Spinal cord (tissue), 10 donors: ENCODE results near the gene PCDHA9. TPM values are rescaled to one million over a fixed set of nuclear protein-coding genes. Genes with fewer than 3 reads are reported as not detected.
"Not testable (repeated sequence)": the region's sequence is repeated elsewhere in the genome, so short reads cannot be mapped to it uniquely, and the experiment has no call there.

Experiments
- DNase-seq, 6 donors: peaks; one replicate each; pipeline versions ENCODE4 v3.0.0 to v3.0.0-alpha.2; 2013 to 2015; ENCODE audit warnings: low spot score in 6 of 6, low read depth in 4 of 6
- H3K27ac ChIP-seq: one replicate; pipeline ENCODE4 v1.5.1; 2013; ENCODE audit warnings: low read depth, low read length, control low read depth
- H3K27me3 ChIP-seq: one replicate; pipeline ENCODE4 v1.6.1; 2013; ENCODE audit warnings: low read length; ENCODE audit not compliant: control insufficient read depth, insufficient read depth
- H3K36me3 ChIP-seq: one replicate; pipeline ENCODE4 v1.6.1; 2013; ENCODE audit warnings: low read length; ENCODE audit not compliant: control insufficient read depth, insufficient read depth
- H3K4me1 ChIP-seq: one replicate; pipeline ENCODE4 v1.6.1; 2013; ENCODE audit warnings: low read length; ENCODE audit not compliant: control insufficient read depth, insufficient read depth
- H3K4me3 ChIP-seq: one replicate; pipeline ENCODE4 v1.5.1; 2013; ENCODE audit warnings: low read depth, low read length, control low read depth
- H3K9me3 ChIP-seq: one replicate; pipeline ENCODE4 v1.6.1; 2013; ENCODE audit warnings: low read length; ENCODE audit not compliant: control insufficient read depth, insufficient read depth
- WGBS: methylation state at CpG from one replicate; pipeline ENCODE4 v1.1.5; 2013; ENCODE audit warnings: missing lambda C conversion rate; ENCODE audit not compliant: insufficient coverage; 5-methylcytosine and 5-hydroxymethylcytosine counted together
- polyA plus RNA-seq, 2 donors: library from polyadenylated mRNA; unstranded; fragments of 120-200 nt; gene quantifications; one replicate each; pipeline ENCODE4 v1.2.1, GENCODE V29; 2013; ENCODE audit not compliant: insufficient read length in 2 of 2
- total RNA-seq, 2 donors: library from RNA; depleted of rRNA in 1 of 2; stranded (reverse); fragments of 120-200 nt in 1 of 2; fragments of >200 nt in 1 of 2; gene quantifications; one replicate each; pipeline versions ENCODE4 v1.2.3 to v1.2.4, GENCODE V29; 2013 to 2014
- donor health status: healthy.

The PCDHA9 gene
- total and polyA plus RNA-seq, 4 donors = 0.11 to 4.1 (median 2.3) TPM

- peaks cover 17% of the 10 kb centered on the region for H3K36me3 ChIP-seq
- peaks cover 16% of the 10 kb centered on the region for H3K9me3 ChIP-seq
- peak in 1 of 6 donors; percentile 8 for DNase-seq
- not testable (repeated sequence) for H3K4me3 ChIP-seq, H3K27ac ChIP-seq, H3K4me1 ChIP-seq, H3K27me3 ChIP-seq
- WGBS = 14% methylated on average over 23 of the region's 38 CpGs
Observed at GRCh38 chr5:140834439-140835008, 13.7 kb upstream of the PCDHA9 start.

- 33% methylated on average over 103 of the region's 103 CpGs for WGBS
- H3K36me3 ChIP-seq = peaks cover 10% of the 10 kb centered on the region
- no peaks in the 10 kb centered on the region for H3K27me3 ChIP-seq
- H3K9me3 ChIP-seq = peaks cover 13% of the 10 kb centered on the region
- DNase-seq = no peak
- H3K27ac ChIP-seq = no peak overlapping the region
- H3K4me3 ChIP-seq = no peak overlapping the region
- no peaks in the 10 kb centered on the region for H3K4me1 ChIP-seq
Observed at GRCh38 chr5:140835622-140836510, 12.3 kb upstream of the PCDHA9 start.

GRCh38 chr5:140840978-140841962, 6.9 kb upstream of the PCDHA9 start, which contains the start of gene PCDHA8:
PCDHA8 (plus strand) TSS chr5:140841187; CDS start chr5:140841322, 135 bp downstream.
- Histone ChIP-seq H3K4me3 (no peak within 1 kb of the TSS), H3K4me1 (no peaks in the 10 kb centered on the region), H3K36me3 (peaks cover 2% of the 10 kb centered on the region), H3K27me3 (no peaks in the 10 kb centered on the region), H3K27ac (no peak within 1 kb of the TSS), H3K9me3 (peaks cover 4% of the 10 kb centered on the region)
- DNase-seq = peak in 1 of 6 donors; percentile 38
- 24% methylated on average over 42 of the region's 47 CpGs for WGBS

- no peak overlapping the region for H3K4me3 ChIP-seq
- no peaks in the 10 kb centered on the region for H3K4me1 ChIP-seq
- peaks cover 3% of the 10 kb centered on the region for H3K9me3 ChIP-seq
- H3K36me3 ChIP-seq = no peaks in the 10 kb centered on the region
- no peak overlapping the region for H3K27ac ChIP-seq
- 38% methylated on average over 86 of the region's 87 CpGs for WGBS
- DNase-seq = no peak
- H3K27me3 ChIP-seq = no peaks in the 10 kb centered on the region
Observed at GRCh38 chr5:140842798-140843733, 5.1 kb upstream of the PCDHA9 start.

- not testable (repeated sequence) for H3K27me3 ChIP-seq, DNase-seq, H3K36me3 ChIP-seq, H3K27ac ChIP-seq, H3K4me3 ChIP-seq, H3K4me1 ChIP-seq, H3K9me3 ChIP-seq
- WGBS = 36% methylated on average over 101 of the region's 101 CpGs
Observed at GRCh38 chr5:140849831-140850634, 1.9 kb downstream of the PCDHA9 start.

- WGBS = 16% methylated on average over 26 of the region's 44 CpGs
- Histone ChIP-seq H3K36me3 (peaks cover 2% of the 10 kb centered on the region), H3K9me3 (peaks cover 2% of the 10 kb centered on the region), H3K4me1 (no peaks in the 10 kb centered on the region), H3K4me3 (peak within 1 kb of the TSS; percentile 9), H3K27me3 (no peaks in the 10 kb centered on the region), H3K27ac (no peak within 1 kb of the TSS)
- DNase-seq = peak in 3 of 6 donors; percentile 19 to 55 (median 52)
Observed at GRCh38 chr5:140855772-140856674, 7.8 kb downstream of the PCDHA9 start, which contains the start of gene PCDHA10. PCDHA10 (plus strand) TSS chr5:140855897; CDS start chr5:140856049, 152 bp downstream.

- peaks cover 9% of the 10 kb centered on the region for H3K9me3 ChIP-seq
- H3K27ac ChIP-seq = no peak overlapping the region
- no peaks in the 10 kb centered on the region for H3K4me1 ChIP-seq
- DNase-seq = no peak
- H3K4me3 ChIP-seq = no peak overlapping the region
- no peaks in the 10 kb centered on the region for H3K27me3 ChIP-seq
- 46% methylated on average over 94 of the region's 94 CpGs for WGBS
- H3K36me3 ChIP-seq = peaks cover 3% of the 10 kb centered on the region
Observed at GRCh38 chr5:140857177-140857986, 9.2 kb downstream of the PCDHA9 start.
